Lower lobe of right lung (tissue), 2 donors: ENCODE data around the gene CERT1. TPM values are rescaled to one million over a fixed set of nuclear protein-coding genes. Genes with fewer than 3 reads are reported as not detected.
"Not testable (repeated sequence)": the region's sequence is repeated elsewhere in the genome, so short reads cannot be mapped to it uniquely, and the experiment has no call there.

Experiments used
- ATAC-seq, 2 donors: fragments of 200-7000 bp; cut with Tn5 transposase; one replicate each; pipeline ENCODE4 v1.9.1; 2020 to 2022; ENCODE audit warnings: mild to moderate bottlenecking in 2 of 2, moderate library complexity in 2 of 2
- DNase-seq: peaks from one replicate; pipeline ENCODE4 v3.0.0-alpha.2; 2020
- H3K27ac ChIP-seq: fragments of 200-600 bp; one replicate; pipeline ENCODE4 v1.8.0; 2022
- H3K27me3 ChIP-seq: fragments of 200-600 bp; one replicate; pipeline ENCODE4 v1.8.0; 2022; ENCODE audit warnings: low read depth
- H3K36me3 ChIP-seq: fragments of 200-600 bp; one replicate; pipeline ENCODE4 v1.8.0; 2022; ENCODE audit warnings: mild to moderate bottlenecking
- H3K4me1 ChIP-seq: fragments of 200-600 bp; one replicate; pipeline ENCODE4 v1.8.0; 2022
- H3K4me3 ChIP-seq: fragments of 200-600 bp; one replicate; pipeline ENCODE4 v1.8.0; 2022; ENCODE audit warnings: mild to moderate bottlenecking
- H3K9me3 ChIP-seq: fragments of 200-600 bp; one replicate; pipeline ENCODE4 v1.8.0; 2022
- CTCF ChIP-seq: fragments of 200-600 bp; IDR thresholded peaks from one replicate; pipeline ENCODE4 v1.8.0; 2022; ENCODE audit warnings: antibody characterized with exemption, mild to moderate bottlenecking
- intact Hi-C: fragments of 100-400 bp; cut with DNase I; formaldehyde crosslinking; loops from one replicate; pipeline ENCODE4 v1.11.0; 2022
- long read RNA-seq: library from polyadenylated mRNA; unstranded; transcript quantifications from one replicate; pipeline ENCODE4 v2.0.0, GENCODE V29; 2021
- total RNA-seq: library from RNA; stranded (reverse); fragmentation: NEBNext Ultra II Directional; extraction: Animal tissue kit (Norgen Biotek cat#: 25700); gene quantifications from one replicate; pipeline ENCODE4 v1.2.1, GENCODE V29; 2021
- donor health status: DM: no; HTN: yes; CAD: no; lungs with severe emphysema.

The CERT1 gene
- 70.9 TPM for total RNA-seq
- long read RNA-seq, full-length matches to known transcripts, result 54 of 80 reads
- long read RNA-seq, partial matches to known transcripts, result 12 of 80 reads
- long read RNA-seq, other reads (novel, unspliced or antisense), result 14 of 80 reads

GRCh38 chr5:75511435-75512382 lies at the start of gene CERT1, which contains the start of gene POLK:
CERT1 (minus strand) TSS chr5:75511629; CDS start chr5:75511207, 422 bp downstream.
POLK (plus strand) TSS chr5:75511891.
- Histone ChIP-seq H3K4me3 (peak within 1 kb of the TSS; percentile 77), H3K27ac (peak within 1 kb of the TSS; percentile 89), H3K4me1 (peaks cover 40% of the 10 kb centered on the region), H3K27me3 (no peaks in the 10 kb centered on the region), H3K9me3 (no peaks in the 10 kb centered on the region), H3K36me3 (no peaks in the 10 kb centered on the region)
- intact Hi-C loops, result no loop called here
- ATAC-seq (peak; percentile 98), DNase-seq (peak; percentile 99)
- no peak for TF ChIP-seq CTCF

GRCh38 chr5:75560655-75561054 lies 49.2 kb upstream of the CERT1 start:
- H3K27me3 ChIP-seq, ATAC-seq, H3K36me3 ChIP-seq, H3K4me3 ChIP-seq, H3K4me1 ChIP-seq, intact Hi-C loops, DNase-seq, H3K27ac ChIP-seq: not testable (repeated sequence)
- H3K9me3 ChIP-seq, result peaks cover 12% of the 10 kb centered on the region

- ATAC-seq (peak; percentile 34 to 51), DNase-seq (no peak)
- H3K27me3 ChIP-seq, result no peaks in the 10 kb centered on the region
- H3K36me3 ChIP-seq, result peaks cover 6% of the 10 kb centered on the region
- H3K27ac ChIP-seq, result peak overlapping the region; percentile 33
- H3K4me3 ChIP-seq, result no peak overlapping the region
- no peaks in the 10 kb centered on the region for H3K4me1 ChIP-seq
- H3K9me3 ChIP-seq, result peaks cover 12% of the 10 kb centered on the region
- no peak for TF ChIP-seq CTCF
- intact Hi-C loops, result no loop called here
Observed at GRCh38 chr5:75558981-75559632, 47.7 kb upstream of the CERT1 start.

- no peaks in the 10 kb centered on the region for H3K27me3 ChIP-seq
- H3K9me3 ChIP-seq, result peaks cover 3% of the 10 kb centered on the region
- peaks cover 15% of the 10 kb centered on the region for H3K36me3 ChIP-seq
- H3K4me1 ChIP-seq, result no peaks in the 10 kb centered on the region
- intact Hi-C loops, result no loop called here
- ATAC-seq (no peak), DNase-seq (no peak)
- TF ChIP-seq CTCF, result no peak
- H3K4me3 ChIP-seq, result no peak overlapping the region
- no peak overlapping the region for H3K27ac ChIP-seq
Observed at GRCh38 chr5:75558221-75558620, 46.8 kb upstream of the CERT1 start.

- no peaks in the 10 kb centered on the region for H3K4me1 ChIP-seq
- no peaks in the 10 kb centered on the region for H3K27me3 ChIP-seq
- H3K9me3 ChIP-seq, result no peaks in the 10 kb centered on the region
- no peak overlapping the region for H3K27ac ChIP-seq
- ATAC-seq (no peak), DNase-seq (no peak)
- TF ChIP-seq CTCF, result no peak
- peaks cover 27% of the 10 kb centered on the region for H3K36me3 ChIP-seq
- H3K4me3 ChIP-seq, result no peak overlapping the region
- intact Hi-C loops, result no loop called here
Observed at GRCh38 chr5:75553358-75553757, 41.9 kb upstream of the CERT1 start.
